ENCODE results near the gene SCG3.
A peak's percentile ranks its signal among the peaks of the same experiment; 100 is the strongest.
"Not testable (repeated sequence)": the region's sequence is repeated elsewhere in the genome, so short reads cannot be mapped to it uniquely, and the experiment has no call there.

Gene SCG3

GRCh38 chr15:51681303-51681963 lies at the start of gene SCG3:
SCG3 (plus strand) TSS chr15:51681503; CDS start chr15:51681756, 253 bp downstream.
- DNase-seq (ENCODE audit: low read depth) = no peak

- DNase-seq (ENCODE audit: low read depth) = no peak
Observed at GRCh38 chr15:51634591-51635198, 46.6 kb upstream of the SCG3 start.

GRCh38 chr15:51641490-51642130 lies 39.7 kb upstream of the SCG3 start:
- no peak for DNase-seq (ENCODE audit: low read depth)

GRCh38 chr15:51642696-51643095 lies 38.6 kb upstream of the SCG3 start:
- no peak for DNase-seq (ENCODE audit: low read depth)

- DNase-seq (ENCODE audit: low read depth) = peak; percentile 75
Observed at GRCh38 chr15:51647128-51647562, 34.2 kb upstream of the SCG3 start.

GRCh38 chr15:51648101-51648500 lies 33.2 kb upstream of the SCG3 start:
- DNase-seq (ENCODE audit: low read depth) = not testable (repeated sequence)

GRCh38 chr15:51648643-51649042 lies 32.7 kb upstream of the SCG3 start:
- DNase-seq (ENCODE audit: low read depth) = not testable (repeated sequence)

GRCh38 chr15:51649659-51650521 lies 31.4 kb upstream of the SCG3 start:
- peak; percentile 51 for DNase-seq (ENCODE audit: low read depth)

GRCh38 chr15:51652084-51652668 lies 29.1 kb upstream of the SCG3 start:
- no peak for DNase-seq (ENCODE audit: low read depth)

- DNase-seq (ENCODE audit: low read depth) = not testable (repeated sequence)
Observed at GRCh38 chr15:51655401-51656057, 25.8 kb upstream of the SCG3 start.

GRCh38 chr15:51658664-51659063 lies 22.6 kb upstream of the SCG3 start:
- no peak for DNase-seq (ENCODE audit: low read depth)

GRCh38 chr15:51661072-51661471 lies 20.2 kb upstream of the SCG3 start:
- no peak for DNase-seq (ENCODE audit: low read depth)

GRCh38 chr15:51667478-51667877 lies 13.8 kb upstream of the SCG3 start:
- no peak for DNase-seq (ENCODE audit: low read depth)

- no peak for DNase-seq (ENCODE audit: low read depth)
Observed at GRCh38 chr15:51668446-51668845, 12.9 kb upstream of the SCG3 start.

GRCh38 chr15:51669381-51669780 lies 11.9 kb upstream of the SCG3 start:
- DNase-seq (ENCODE audit: low read depth) = no peak

- no peak for DNase-seq (ENCODE audit: low read depth)
Observed at GRCh38 chr15:51672155-51672687, 9.1 kb upstream of the SCG3 start.

- no peak for DNase-seq (ENCODE audit: low read depth)
Observed at GRCh38 chr15:51672913-51673857, 8.1 kb upstream of the SCG3 start.

- DNase-seq (ENCODE audit: low read depth) = no peak
Observed at GRCh38 chr15:51675234-51675633, 6.1 kb upstream of the SCG3 start.

GRCh38 chr15:51677021-51677420 lies 4.3 kb upstream of the SCG3 start:
- no peak for DNase-seq (ENCODE audit: low read depth)

GRCh38 chr15:51677452-51677851 lies 3.9 kb upstream of the SCG3 start:
- DNase-seq (ENCODE audit: low read depth) = no peak

All from HS-27A (cell line).